Skeletal muscle cell (primary cell): Measurements from ENCODE around the gene SLC27A4.

Source experiments
- DNase-seq: peaks from one replicate; pipeline ENCODE4 v3.0.0-alpha.2; 2010; ENCODE audit warnings: low read depth
- H3K4me3 ChIP-seq: 2 replicates; pipeline ENCODE4 v1.5.1; 2011; ENCODE audit warnings: low read depth, mild to moderate bottlenecking, control low read depth, low read length, moderate library complexity

Gene SLC27A4

GRCh38 chr9:128339761-128340690 lies at the start of gene SLC27A4:
SLC27A4 (plus strand) TSS chr9:128340527; CDS start chr9:128343133, 2,606 bp downstream.
- DNase-seq = no peak
- peak within 1 kb of the TSS; percentile 88 for H3K4me3 ChIP-seq

GRCh38 chr9:128292009-128292408 lies 48.3 kb upstream of the SLC27A4 start:
- no peak overlapping the region for H3K4me3 ChIP-seq
- no peak for DNase-seq

DNA sequence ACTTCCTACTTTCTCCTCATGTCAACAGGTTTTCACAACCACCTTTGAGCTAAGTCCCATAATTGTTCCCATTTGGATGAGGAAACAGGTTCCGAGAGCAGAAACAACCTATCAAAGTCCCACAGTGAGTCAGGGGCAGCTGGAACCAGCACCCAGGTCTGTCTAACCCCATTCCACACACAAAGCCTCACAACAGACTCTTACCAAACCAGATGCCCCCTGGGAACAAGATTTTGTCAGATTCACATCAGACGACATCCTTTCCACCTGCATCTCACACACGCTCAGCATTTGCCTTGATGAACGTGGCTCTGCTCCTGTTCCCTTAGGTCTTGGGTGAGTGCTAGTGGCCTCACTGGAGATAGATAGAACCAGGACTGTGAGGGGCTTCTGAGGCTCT lies 47.2 kb upstream of the SLC27A4 start:
- no peak for DNase-seq
- H3K4me3 ChIP-seq = no peak overlapping the region

DNA sequence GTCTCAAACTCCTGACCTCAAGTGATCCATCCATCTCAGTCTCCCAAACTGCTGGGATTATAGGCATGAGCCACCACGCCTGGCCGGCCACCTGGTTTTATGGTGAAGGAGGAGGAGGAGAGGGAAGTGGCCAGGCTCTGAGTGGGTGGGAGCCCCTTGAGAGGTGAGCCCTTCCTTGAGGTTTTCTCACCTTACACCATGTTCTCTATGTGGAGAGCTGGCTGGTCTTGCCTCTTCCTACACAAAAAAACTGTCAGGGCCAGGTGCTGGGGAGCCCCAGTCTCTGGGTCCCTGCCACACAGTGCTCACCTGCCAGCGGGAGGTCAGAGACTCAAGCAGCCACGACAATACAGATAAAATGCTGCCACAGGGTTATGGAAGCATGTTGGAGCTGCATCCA lies 46.2 kb upstream of the SLC27A4 start:
- no peak overlapping the region for H3K4me3 ChIP-seq

DNA sequence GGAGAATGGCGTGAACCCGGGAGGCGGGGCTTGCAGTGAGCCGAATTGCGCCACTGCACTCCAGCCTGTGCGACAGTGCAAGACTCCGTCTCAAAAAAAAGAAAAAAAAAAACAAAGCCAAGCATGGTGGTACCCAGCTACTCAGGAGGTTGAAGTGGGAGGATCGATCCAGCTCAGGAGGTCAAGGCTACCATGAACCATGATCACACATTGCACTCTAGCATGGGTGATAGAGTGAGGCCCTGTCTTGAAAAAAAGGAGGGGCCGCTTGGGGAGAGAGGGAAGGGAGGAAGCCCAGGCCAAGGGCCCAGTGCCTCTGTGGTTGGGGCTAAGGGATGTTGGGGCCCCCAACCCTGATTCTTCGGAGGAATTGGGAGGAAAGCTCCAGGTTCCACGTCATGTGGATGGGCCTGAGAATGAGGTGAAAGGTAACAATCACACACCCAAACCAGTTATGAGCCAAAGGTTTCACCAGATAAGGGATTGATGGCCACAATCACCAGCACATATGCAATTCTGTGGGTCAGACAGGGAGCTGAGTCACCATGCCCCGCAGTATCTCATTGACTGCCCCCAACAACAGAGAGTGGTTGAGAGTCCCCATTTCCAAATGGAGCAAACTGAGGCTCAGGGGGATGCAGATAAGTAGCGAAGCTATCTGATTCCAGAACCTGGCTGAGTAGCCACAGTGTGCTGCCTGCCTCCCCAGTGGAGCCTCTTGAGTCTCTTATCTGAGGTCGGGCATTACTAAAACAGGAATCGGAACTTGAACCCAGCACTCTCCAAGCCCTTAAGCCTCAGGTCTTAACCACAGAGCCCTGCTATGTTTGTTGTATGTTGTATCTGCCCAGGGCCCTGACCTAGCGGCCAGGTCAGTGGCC lies 43.7 kb upstream of the SLC27A4 start:
- no peak overlapping the region for H3K4me3 ChIP-seq
- DNase-seq = no peak

More for the DNA sequence above, 46.2 kb upstream of the SLC27A4 start:
- no peak for DNase-seq

DNA sequence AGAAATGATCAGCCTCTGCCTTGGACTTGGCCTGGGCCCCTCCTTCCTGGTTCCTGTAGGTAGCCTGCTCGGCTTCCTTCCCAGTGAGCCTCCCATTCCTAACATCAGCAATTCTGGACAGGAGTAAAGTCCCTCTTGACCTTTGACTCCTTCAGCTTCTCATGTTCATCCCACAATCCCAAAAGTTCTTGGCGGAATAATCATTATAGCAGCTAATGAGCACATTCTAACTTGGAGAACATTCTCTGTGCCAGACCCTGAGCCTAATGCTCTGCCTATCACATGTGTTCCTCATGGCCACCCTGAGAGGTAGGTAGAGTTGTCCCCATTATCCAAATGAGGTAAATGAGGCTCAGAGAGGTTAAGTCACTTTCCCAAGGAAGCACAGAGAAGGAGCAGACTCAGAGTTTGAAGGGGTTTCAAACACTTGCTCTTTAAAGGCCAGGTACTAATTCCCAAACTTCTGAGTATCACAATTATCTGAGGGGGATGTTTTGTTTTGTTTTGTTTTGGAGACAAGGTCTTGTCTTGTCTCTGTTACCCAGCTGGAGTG lies 43.0 kb upstream of the SLC27A4 start:
- no peak for DNase-seq
- no peak overlapping the region for H3K4me3 ChIP-seq

DNA sequence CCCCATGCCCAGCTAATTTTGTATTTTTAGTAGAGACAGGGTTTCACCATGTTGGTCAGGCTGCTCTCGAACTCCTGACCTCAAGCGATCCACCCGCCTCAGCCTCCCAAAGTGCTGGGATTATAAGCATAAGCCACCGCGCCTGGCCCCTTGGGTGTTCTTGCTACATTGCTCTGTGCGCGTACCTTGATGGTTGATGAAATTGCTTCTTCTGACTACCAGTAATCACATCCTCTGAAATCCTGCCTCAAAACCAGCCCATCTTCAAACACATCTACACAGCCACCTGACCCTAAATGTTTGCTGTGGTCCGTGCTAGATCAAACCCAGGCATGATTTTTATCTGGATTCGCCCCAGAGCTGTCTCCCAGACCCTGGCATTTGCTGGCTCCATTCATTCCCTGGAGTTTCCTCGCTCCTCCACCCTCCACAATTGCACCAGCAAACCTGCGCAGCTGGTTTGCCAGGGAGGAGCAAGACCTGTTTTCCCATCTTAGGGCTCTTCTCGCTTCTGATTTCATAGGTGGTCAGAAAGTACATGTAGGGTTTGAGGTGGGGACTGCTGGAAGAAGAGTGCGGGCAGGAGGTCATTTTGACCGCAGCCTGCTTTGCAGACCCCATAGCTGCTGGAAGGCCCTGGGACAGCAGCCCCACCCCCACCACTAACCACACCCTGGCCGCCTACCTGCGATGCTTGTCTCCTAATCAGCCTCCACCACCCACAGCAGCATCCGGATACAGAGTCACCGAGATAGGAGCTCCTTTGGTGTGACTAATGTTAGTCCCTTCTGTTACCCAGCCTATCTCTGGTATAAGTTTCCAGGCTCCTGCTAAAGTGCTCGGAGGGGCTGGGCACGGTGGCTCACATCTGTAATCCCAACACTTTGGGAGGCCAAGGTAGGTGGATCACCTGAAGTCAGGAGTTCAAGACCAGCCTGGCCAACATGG lies 41.5 kb upstream of the SLC27A4 start:
- no peak for DNase-seq
- H3K4me3 ChIP-seq = no peak overlapping the region

DNA sequence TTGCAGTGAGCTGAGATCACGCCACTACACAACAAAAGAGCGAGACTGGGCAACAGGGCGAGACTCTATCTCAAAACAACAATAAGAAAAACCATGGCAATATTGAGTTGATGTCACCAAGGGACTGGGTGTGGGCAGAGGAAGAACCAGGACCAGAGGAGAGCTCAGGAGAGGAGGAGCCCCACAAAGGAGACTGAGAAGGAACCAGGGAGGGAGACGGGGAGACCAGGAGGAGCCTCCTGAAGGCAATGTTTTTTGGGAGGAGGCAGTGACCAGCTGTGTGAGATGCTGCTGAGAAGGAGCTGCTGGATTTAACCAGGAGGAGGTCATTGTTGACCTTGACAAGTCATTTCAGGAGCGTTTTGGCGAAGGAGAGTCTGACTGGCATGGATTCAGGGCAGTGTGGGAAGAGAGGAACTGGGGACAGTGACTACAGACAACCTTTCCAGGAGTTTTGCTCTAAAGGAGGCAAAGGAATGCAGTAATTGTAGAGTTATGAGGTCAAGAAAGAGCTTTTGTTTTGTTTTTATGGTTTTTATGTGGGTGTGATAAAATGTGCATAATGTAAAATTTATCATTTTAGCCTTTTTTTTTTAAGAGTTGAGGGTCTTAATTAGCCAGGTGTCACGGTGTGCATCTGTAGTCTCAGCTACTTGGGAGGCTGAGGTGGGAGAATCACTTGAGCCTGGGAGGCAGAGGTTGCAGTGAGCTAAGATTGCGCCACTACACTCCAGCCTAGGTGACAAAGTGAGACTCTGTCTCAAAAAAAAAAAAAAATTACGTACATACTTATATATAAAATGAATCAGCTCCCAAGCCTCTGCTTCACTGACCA lies 36.0 kb upstream of the SLC27A4 start:
- no peak for DNase-seq
- H3K4me3 ChIP-seq = no peak overlapping the region

- no peak overlapping the region for H3K4me3 ChIP-seq
- DNase-seq = no peak
These were observed 35.4 kb upstream of the SLC27A4 start for GRCh38 chr9:128304971-128305288.

GRCh38 chr9:128309551-128309950 lies 30.8 kb upstream of the SLC27A4 start:
- H3K4me3 ChIP-seq = no peak overlapping the region
- DNase-seq = no peak

GRCh38 chr9:128310461-128310860 lies 29.9 kb upstream of the SLC27A4 start:
- no peak for DNase-seq
- no peak overlapping the region for H3K4me3 ChIP-seq

- no peak for DNase-seq
- no peak overlapping the region for H3K4me3 ChIP-seq
These were observed 25.6 kb upstream of the SLC27A4 start for GRCh38 chr9:128314697-128315096.

DNA sequence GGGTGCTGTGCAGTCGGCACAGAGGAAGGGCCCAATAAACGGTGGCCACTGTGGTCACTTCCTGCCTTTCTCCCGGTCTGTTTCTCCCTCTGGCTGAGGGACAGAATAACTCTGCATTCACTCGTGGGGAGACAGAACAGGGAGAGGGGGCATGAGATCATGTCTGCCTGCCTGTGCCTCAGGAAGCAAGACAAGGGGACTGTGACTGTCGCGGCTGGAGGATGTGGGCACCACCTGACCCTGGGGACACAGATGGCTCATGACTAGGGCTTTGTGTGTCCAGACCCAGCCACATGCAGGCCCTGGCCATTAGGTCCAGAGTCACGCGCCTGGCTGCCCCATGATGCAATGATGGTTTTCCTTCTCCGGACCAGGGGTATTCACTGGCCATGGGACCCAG lies 23.9 kb upstream of the SLC27A4 start:
- no peak overlapping the region for H3K4me3 ChIP-seq
- no peak for DNase-seq

GRCh38 chr9:128317629-128318028 lies 22.7 kb upstream of the SLC27A4 start:
- no peak overlapping the region for H3K4me3 ChIP-seq
- DNase-seq = no peak

DNA sequence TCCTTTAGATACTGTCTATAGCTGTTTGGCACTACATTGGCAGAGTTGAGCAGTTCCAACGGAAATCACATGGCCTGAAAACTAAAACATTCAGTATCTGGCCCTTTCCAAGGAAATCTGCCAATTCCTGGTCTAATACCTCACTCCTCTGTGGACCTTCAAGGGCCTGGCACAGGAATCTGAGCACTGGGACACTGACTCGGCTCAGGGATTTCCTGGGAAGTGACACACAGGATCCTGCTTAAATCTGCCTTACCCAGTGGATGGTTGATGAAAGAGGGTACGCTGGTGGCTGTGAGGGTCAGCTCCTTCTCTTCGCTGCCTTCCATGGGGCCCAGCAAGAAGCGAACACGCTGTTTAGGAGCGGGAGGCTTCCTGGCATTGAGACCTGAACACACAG lies 19.0 kb upstream of the SLC27A4 start:
- peak overlapping the region; percentile 71 for H3K4me3 ChIP-seq
- DNase-seq = no peak

DNA sequence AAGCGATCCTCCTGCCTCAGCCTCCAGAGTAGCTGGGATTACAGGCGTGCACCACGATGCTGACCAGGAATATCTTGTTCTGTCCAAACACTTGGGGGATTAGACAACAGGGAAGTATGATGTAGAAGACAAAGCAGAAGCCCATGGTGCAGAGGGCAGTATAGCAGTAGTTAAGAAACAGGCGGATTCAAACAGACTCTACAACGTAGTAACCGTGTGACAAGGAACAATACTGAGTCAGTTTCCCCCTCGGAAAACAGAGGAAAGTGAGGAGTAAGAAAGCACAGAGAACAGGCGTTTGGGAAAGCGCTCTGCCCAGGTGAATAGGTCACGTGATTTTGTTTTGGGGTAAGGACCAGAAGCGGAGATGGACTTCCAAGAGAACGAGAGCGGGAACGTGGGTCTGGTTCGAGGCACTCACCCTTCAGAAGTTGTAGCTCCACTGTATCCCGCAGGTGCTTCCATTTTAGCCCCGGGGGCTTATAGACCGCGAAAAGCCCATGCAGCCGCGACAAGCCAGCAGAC lies 18.4 kb upstream of the SLC27A4 start:
- H3K4me3 ChIP-seq = peak overlapping the region; percentile 71
- DNase-seq = no peak

- DNase-seq = peak; percentile 83
- peak within 1 kb of the TSS; percentile 71 for H3K4me3 ChIP-seq
These were observed 17.7 kb upstream of the SLC27A4 start, which contains the start of the genes COQ4 and TRUB2 for GRCh38 chr9:128322404-128323211. COQ4 (plus strand) TSS chr9:128322839; CDS start chr9:128322859, 20 bp downstream. TRUB2 (minus strand) TSS chr9:128322447; CDS start chr9:128322408, 39 bp downstream.
